Lower leg skin (tissue), 4 donors: ENCODE results near the gene ANKS4B. TPM values are rescaled to one million over a fixed set of nuclear protein-coding genes. Genes with fewer than 3 reads are reported as not detected.
A peak's percentile ranks its signal among the peaks of the same experiment; 100 is the strongest.

Experiments
- DNase-seq, 2 donors: peaks; one replicate each; pipeline ENCODE4 v3.0.0-alpha.2; 2019; ENCODE audit warnings: low spot score in 2 of 2
- H3K4me3 ChIP-seq: fragments of 200-600 bp; sonication (generic); 2 replicates; pipeline ENCODE4 v1.5.1; 2017; ENCODE audit warnings: mild to moderate bottlenecking, low read depth; ENCODE audit not compliant: poor library complexity, severe bottlenecking
- CTCF ChIP-seq, 3 donors: fragments of 450-650 bp; IDR thresholded peaks; one replicate each; pipeline ENCODE4 v1.5.1; 2016; ENCODE audit warnings: antibody characterized with exemption in 3 of 3, mild to moderate bottlenecking in 3 of 3, moderate library complexity in 2 of 3
- POLR2A ChIP-seq, 2 donors: fragments of 450-650 bp; IDR thresholded peaks; one replicate each; pipeline ENCODE4 v1.6.1; 2016 to 2017; ENCODE audit warnings: antibody characterized with exemption in 2 of 2, mild to moderate bottlenecking in 1 of 2, moderate library complexity in 1 of 2
- whole genome bisulfite sequencing, 2 donors: methylation state at CpG; one replicate each; pipeline ENCODE4 v1.1.5; 2018; 5-methylcytosine and 5-hydroxymethylcytosine counted together
- intact Hi-C: fragments of 100-400 bp; cut with DNase I; formaldehyde crosslinking; loops from one replicate; pipeline ENCODE4 v1.15.0; 2023; ENCODE audit warnings: low total_unique reads
- total RNA-seq, 4 donors: library from RNA; depleted of rRNA; stranded (reverse); fragments of >200 nt; gene quantifications; one replicate each; pipeline ENCODE4 v1.1.0, GENCODE V29; 2016

ANKS4B gene
- total RNA-seq, 4 donors from 2014 or later = 0.13 TPM; not detected in 3

- WGBS, 2 donors = 90 to 94% methylated on average over 3 of the region's 3 CpGs
- TF ChIP-seq POLR2A (IDR thresholded peaks at IDR 0.05) = no peak
- TF ChIP-seq CTCF (IDR thresholded peaks at IDR 0.05) = no peak
- no peak overlapping the region for H3K4me3 ChIP-seq
- intact Hi-C loops = no loop called here
- peak in 1 of 2 donors; percentile 21 for DNase-seq
Observed at GRCh38 chr16:21275529-21275928, 42.0 kb downstream of the ANKS4B start.

- no peak overlapping the region for H3K4me3 ChIP-seq
- WGBS, 2 donors = 80 to 83% methylated on average over 9 of the region's 9 CpGs
- DNase-seq = peak in 1 of 2 donors; percentile 12
- no peak for TF ChIP-seq POLR2A (IDR thresholded peaks at IDR 0.05)
- TF ChIP-seq CTCF (IDR thresholded peaks at IDR 0.05) = no peak
- intact Hi-C loops = no loop called here
Observed at GRCh38 chr16:21276090-21276489, 42.6 kb downstream of the ANKS4B start.

- intact Hi-C loops = no loop called here
- H3K4me3 ChIP-seq = no peak overlapping the region
- TF ChIP-seq POLR2A (IDR thresholded peaks at IDR 0.05) = no peak
- TF ChIP-seq CTCF (IDR thresholded peaks at IDR 0.05) = no peak
- peak in 1 of 2 donors; percentile 74 for DNase-seq
- 64 to 66% methylated on average over 17 of the region's 17 CpGs for WGBS, 2 donors
Observed at GRCh38 chr16:21277045-21277926, 43.8 kb downstream of the ANKS4B start.

- peak in 1 of 2 donors; percentile 88 for DNase-seq
Observed at GRCh38 chr16:21277927-21278706, 44.6 kb downstream of the ANKS4B start, which contains the start of gene CRYM. TSS of gene CRYM (minus strand) at chr16:21278290. CDS start at chr16:21278251, 39 bp downstream.

GRCh38 chr16:21279501-21279900 lies 46.0 kb downstream of the ANKS4B start:
- TF ChIP-seq CTCF (IDR thresholded peaks at IDR 0.05) (no peak), POLR2A (IDR thresholded peaks at IDR 0.05) (no peak)
- no peak overlapping the region for H3K4me3 ChIP-seq
- peak in 1 of 2 donors; percentile 5 for DNase-seq
- intact Hi-C loops = no loop called here
- 55 to 76% methylated on average over 2 of the region's 2 CpGs for WGBS, 2 donors

More at GRCh38 chr16:21277927-21278706, 44.6 kb downstream of the ANKS4B start, which contains the start of gene CRYM:
- H3K4me3 ChIP-seq = peak within 1 kb of the TSS; percentile 19
- TF ChIP-seq POLR2A (IDR thresholded peaks at IDR 0.05) (no peak), CTCF (IDR thresholded peaks at IDR 0.05) (no peak)
- intact Hi-C loops = no loop called here
- WGBS, 2 donors = 1% methylated on average over 46 of the region's 46 CpGs
